ENCODE data around the gene LRPAP1. TPM values are rescaled to one million over a fixed set of nuclear protein-coding genes. Genes with fewer than 3 reads are reported as not detected.
"Not testable (repeated sequence)": the region's sequence is repeated elsewhere in the genome, so short reads cannot be mapped to it uniquely, and the experiment has no call there.

The LRPAP1 gene
- 10 to 100 TPM; 89.0 to 94.9 TPM for total RNA-seq
- polyA plus RNA-seq: 140 TPM

- peak within 1 kb of the TSS; percentile 74 for H3K4me3 ChIP-seq (ENCODE audit: low read length)
- ChIA-PET CTCF (no interaction called here), POLR2A (interaction anchor here (1.2 kb wide), 1 partner anchor 16 kb away, joined by 3 read pairs; no protein-coding TSS in a partner anchor)
- no peaks in the 10 kb centered on the region for H3K9me3 ChIP-seq (ENCODE audit: low read length)
- no peaks in the 10 kb centered on the region for H3K27me3 ChIP-seq (ENCODE audit: insufficient read depth, low read length, poor library complexity, severe bottlenecking)
- H3K27ac ChIP-seq (ENCODE audit: low read depth, low read length): peak within 1 kb of the TSS; percentile 73
- peaks cover 32% of the 10 kb centered on the region for H3K4me1 ChIP-seq (ENCODE audit: insufficient read depth, low read length)
- DNase-seq: peak; percentile 69 to 87 (median 77)
- peaks cover 0 to 10% (median 5%) of the 10 kb centered on the region in 5 donors for H3K9me3 Mint-ChIP-seq
- H3K4me3 Mint-ChIP-seq: peak within 1 kb of the TSS; percentile 96 to 100 (median 99)
- peaks cover 8 to 10% of the 10 kb centered on the region in 2 donors for H3K27me3 Mint-ChIP-seq
- peaks cover 30 to 55% (median 34%) of the 10 kb centered on the region in 3 donors for H3K4me1 Mint-ChIP-seq
- H3K36me3 ChIP-seq (ENCODE audit: insufficient read depth, low read length): no peaks in the 10 kb centered on the region
- peaks cover 1 to 36% (median 5%) of the 10 kb centered on the region in 3 donors for H3K36me3 Mint-ChIP-seq
- peak within 1 kb of the TSS; percentile 34 to 97 (median 96) for H3K27ac Mint-ChIP-seq
These were observed at the start of gene LRPAP1 for GRCh38 chr4:3531879-3532750. TSS of gene LRPAP1 (minus strand) at chr4:3532422. CDS start at chr4:3532412, 10 bp downstream.

DNA sequence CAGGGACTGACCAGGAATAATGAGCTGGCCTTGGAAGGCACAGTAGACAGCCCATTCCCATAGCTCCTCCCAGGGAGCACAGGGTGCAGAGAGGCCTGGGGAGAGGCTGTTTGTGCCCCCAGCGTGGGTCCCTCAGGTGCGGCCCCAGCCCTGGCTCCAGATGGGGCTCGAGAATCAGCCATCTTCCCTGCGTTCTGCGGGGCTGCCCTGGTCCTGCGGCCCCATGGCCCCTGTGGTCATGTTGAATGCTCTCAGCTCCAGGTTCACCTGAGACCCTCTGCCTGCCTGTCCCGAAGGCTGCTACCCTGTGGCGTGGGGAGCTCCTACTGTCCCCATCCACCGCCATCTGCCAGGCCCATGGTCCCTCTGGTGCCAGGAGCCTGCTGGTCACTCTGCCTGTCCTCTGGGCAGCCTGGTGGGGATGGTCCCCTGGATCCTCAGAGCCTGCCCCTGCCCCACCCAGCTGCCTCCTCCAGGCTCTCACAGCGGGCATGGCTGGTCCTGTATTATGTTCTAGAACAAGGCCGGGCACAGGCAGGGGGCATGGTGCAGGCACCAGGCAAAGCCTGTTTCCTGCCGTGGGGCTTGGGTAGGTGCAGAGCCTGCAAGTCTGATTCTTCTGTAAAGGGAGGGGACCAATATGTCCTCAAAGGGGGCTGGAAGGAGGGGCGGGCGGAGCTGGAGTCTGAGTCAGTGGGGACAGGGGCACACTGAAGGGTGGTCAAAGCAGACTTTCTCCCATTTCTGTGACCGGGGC is 49.3 kb upstream of the LRPAP1 start:
- H3K27me3 Mint-ChIP-seq; CTCF ChIA-PET; POLR2A ChIA-PET; H3K4me3 ChIP-seq (ENCODE audit: low read length); H3K36me3 Mint-ChIP-seq; H3K27me3 ChIP-seq (ENCODE audit: insufficient read depth, low read length, poor library complexity, severe bottlenecking); H3K27ac ChIP-seq (ENCODE audit: low read depth, low read length); H3K9me3 ChIP-seq (ENCODE audit: low read length); H3K4me1 ChIP-seq (ENCODE audit: insufficient read depth, low read length); H3K4me3 Mint-ChIP-seq; H3K27ac Mint-ChIP-seq; H3K9me3 Mint-ChIP-seq; H3K36me3 ChIP-seq (ENCODE audit: insufficient read depth, low read length); H3K4me1 Mint-ChIP-seq; DNase-seq: not testable (repeated sequence)

GRCh38 chr4:3580859-3581258 is 48.6 kb upstream of the LRPAP1 start:
- H3K36me3 Mint-ChIP-seq; CTCF ChIA-PET; H3K4me1 Mint-ChIP-seq; H3K4me3 Mint-ChIP-seq; H3K27me3 Mint-ChIP-seq; H3K9me3 Mint-ChIP-seq; H3K4me3 ChIP-seq (ENCODE audit: low read length); POLR2A ChIA-PET; H3K27ac Mint-ChIP-seq; DNase-seq; H3K9me3 ChIP-seq (ENCODE audit: low read length); H3K27ac ChIP-seq (ENCODE audit: low read depth, low read length); H3K27me3 ChIP-seq (ENCODE audit: insufficient read depth, low read length, poor library complexity, severe bottlenecking); H3K4me1 ChIP-seq (ENCODE audit: insufficient read depth, low read length); H3K36me3 ChIP-seq (ENCODE audit: insufficient read depth, low read length): not testable (repeated sequence)

GRCh38 chr4:3578527-3579144 is 46.4 kb upstream of the LRPAP1 start:
- H3K9me3 ChIP-seq (ENCODE audit: low read length); DNase-seq; H3K9me3 Mint-ChIP-seq; H3K4me1 ChIP-seq (ENCODE audit: insufficient read depth, low read length); H3K27ac ChIP-seq (ENCODE audit: low read depth, low read length); H3K4me3 Mint-ChIP-seq; CTCF ChIA-PET; H3K27ac Mint-ChIP-seq; H3K36me3 Mint-ChIP-seq; H3K4me1 Mint-ChIP-seq; H3K27me3 ChIP-seq (ENCODE audit: insufficient read depth, low read length, poor library complexity, severe bottlenecking); H3K4me3 ChIP-seq (ENCODE audit: low read length); H3K36me3 ChIP-seq (ENCODE audit: insufficient read depth, low read length); POLR2A ChIA-PET; H3K27me3 Mint-ChIP-seq: not testable (repeated sequence)

- H3K9me3 ChIP-seq (ENCODE audit: low read length); H3K27ac ChIP-seq (ENCODE audit: low read depth, low read length); POLR2A ChIA-PET; CTCF ChIA-PET; H3K4me1 Mint-ChIP-seq; H3K4me1 ChIP-seq (ENCODE audit: insufficient read depth, low read length); H3K27me3 Mint-ChIP-seq; H3K36me3 Mint-ChIP-seq; H3K4me3 Mint-ChIP-seq; H3K36me3 ChIP-seq (ENCODE audit: insufficient read depth, low read length); H3K27me3 ChIP-seq (ENCODE audit: insufficient read depth, low read length, poor library complexity, severe bottlenecking); H3K9me3 Mint-ChIP-seq; DNase-seq; H3K27ac Mint-ChIP-seq; H3K4me3 ChIP-seq (ENCODE audit: low read length): not testable (repeated sequence)
These were observed 45.8 kb upstream of the LRPAP1 start for GRCh38 chr4:3578052-3578451.

- not testable (repeated sequence) for H3K36me3 ChIP-seq (ENCODE audit: insufficient read depth, low read length)
These were observed 45.1 kb upstream of the LRPAP1 start for GRCh38 chr4:3577208-3577892.

GRCh38 chr4:3576533-3577207 is 44.4 kb upstream of the LRPAP1 start:
- H3K4me3 Mint-ChIP-seq; H3K27me3 ChIP-seq (ENCODE audit: insufficient read depth, low read length, poor library complexity, severe bottlenecking); DNase-seq; H3K9me3 Mint-ChIP-seq; H3K27ac Mint-ChIP-seq; H3K27me3 Mint-ChIP-seq; H3K4me3 ChIP-seq (ENCODE audit: low read length); H3K27ac ChIP-seq (ENCODE audit: low read depth, low read length); CTCF ChIA-PET; H3K4me1 ChIP-seq (ENCODE audit: insufficient read depth, low read length); H3K4me1 Mint-ChIP-seq; H3K36me3 Mint-ChIP-seq; H3K36me3 ChIP-seq (ENCODE audit: insufficient read depth, low read length); H3K9me3 ChIP-seq (ENCODE audit: low read length); POLR2A ChIA-PET: not testable (repeated sequence)

More at GRCh38 chr4:3577208-3577892, 45.1 kb upstream of the LRPAP1 start:
- H3K4me1 Mint-ChIP-seq; CTCF ChIA-PET; H3K4me3 Mint-ChIP-seq; DNase-seq; H3K4me3 ChIP-seq (ENCODE audit: low read length); H3K9me3 ChIP-seq (ENCODE audit: low read length); H3K27me3 ChIP-seq (ENCODE audit: insufficient read depth, low read length, poor library complexity, severe bottlenecking); H3K27me3 Mint-ChIP-seq; H3K27ac ChIP-seq (ENCODE audit: low read depth, low read length); H3K4me1 ChIP-seq (ENCODE audit: insufficient read depth, low read length); H3K9me3 Mint-ChIP-seq; H3K36me3 Mint-ChIP-seq; POLR2A ChIA-PET; H3K27ac Mint-ChIP-seq: not testable (repeated sequence)
